HepG2 (cell line): ENCODE measurements around the gene ATP2B3. TPM values are rescaled to one million over a fixed set of nuclear protein-coding genes. Genes with fewer than 3 reads are reported as not detected.

Experiments
- ATAC-seq: fragments of 200-7000 bp; cut with Tn5 transposase; 3 replicates; pipeline ENCODE4 v1.9.1; 2020; ENCODE audit warnings: mild to moderate bottlenecking, moderate library complexity
- BruUV-seq: library from RNA; stranded (reverse); fragments of 400-500 nt; replicated peaks from 2 replicates; lab custom pipeline; 2021; lab: Mats Ljungman, UMichigan
- CTCF ChIA-PET: fragments of 300-600 bp; formaldehyde crosslinking; extraction: SDS; loops from one replicate; lab custom pipeline; 2021; ENCODE audit warnings: low total read pairs, inconsistent platforms, low intra/inter-chr PET ratio; lab: Yijun Ruan, JAX
- POLR2A ChIA-PET: fragments of 350-600 bp; sonication (Branson Sonifier 250); formaldehyde crosslinking; loops from one replicate; lab custom pipeline; 2020; ENCODE audit warnings: antibody characterized with exemption, inconsistent platforms; lab: Yijun Ruan, JAX
- DNase-seq: peaks from one replicate; pipeline ENCODE4 v3.0.0-alpha.2; 2015; ENCODE audit warnings: low spot score
- FAIRE-seq: peaks from 3 replicates; lab custom pipeline; 2011; peaks lifted over from hg19 to GRCh38; lab: Jason Lieb, UNC
- H2AFZ ChIP-seq: one replicate; pipeline ENCODE4 v1.6.1; 2011; ENCODE audit warnings: low read length, inconsistent platforms
- H3K27ac ChIP-seq: fragments of 300-600 bp; 3 replicates; pipeline ENCODE4 v1.8.0; 2011; ENCODE audit warnings: mixed run types, mild to moderate bottlenecking, mixed read lengths, low read length, inconsistent platforms; ENCODE audit not compliant: insufficient read depth; ENCODE audit errors: extremely low read length
- H3K27me3 ChIP-seq, 2 experiments: fragments of 200-600 bp in 1 of 2; 2 replicates in 1 of 2; 3 replicates in 1 of 2; pipeline versions ENCODE4 v1.6.0 to v1.8.0; 2011; ENCODE audit warnings: low read length in 2 of 2, mild to moderate bottlenecking in 2 of 2, moderate library complexity in 2 of 2, inconsistent platforms in 1 of 2; ENCODE audit not compliant: insufficient read depth in 2 of 2, control insufficient read depth in 1 of 2
- H3K36me3 ChIP-seq, 2 experiments: fragments of 200-600 bp in 1 of 2; replicated peaks in 1 of 2; 2 replicates in 1 of 2; 3 replicates in 1 of 2; pipeline versions ENCODE4 v1.5.1 to v1.8.0; 2011; ENCODE audit warnings: low read length in 2 of 2, inconsistent platforms in 1 of 2; ENCODE audit not compliant: insufficient read depth in 2 of 2, control insufficient read depth in 1 of 2
- H3K4me1 ChIP-seq: 2 replicates; pipeline ENCODE4 v1.5.1; 2012; ENCODE audit warnings: low read length, inconsistent platforms; ENCODE audit not compliant: insufficient read depth
- H3K4me2 ChIP-seq: 2 replicates; pipeline ENCODE4 v1.6.0; 2011; ENCODE audit warnings: low read depth, low read length, inconsistent platforms
- H3K4me3 ChIP-seq, 3 experiments: fragments of 200-600 bp in 1 of 3; sonication (generic), shearing (Covaris generic) in 1 of 3; replicated peaks in 1 of 3; 2 replicates each; pipeline ENCODE4 v1.5.1; 2011 to 2016; ENCODE audit warnings: low read length in 3 of 3, inconsistent platforms in 2 of 3, low read depth in 2 of 3, mild to moderate bottlenecking in 2 of 3, control low read depth in 1 of 3, mixed read lengths in 1 of 3; ENCODE audit not compliant: insufficient read depth in 1 of 3
- H3K79me2 ChIP-seq: one replicate; pipeline ENCODE4 v1.6.1; 2011; ENCODE audit warnings: low read length, inconsistent platforms; ENCODE audit not compliant: insufficient read depth
- H3K9ac ChIP-seq: 2 replicates; pipeline ENCODE4 v1.6.0; 2011; ENCODE audit warnings: mild to moderate bottlenecking, low read depth, low read length, inconsistent platforms; ENCODE audit not compliant: insufficient read depth
- H3K9me3 ChIP-seq: 2 replicates; pipeline ENCODE4 v1.5.1; 2012; ENCODE audit warnings: mild to moderate bottlenecking, low read length
- H4K20me1 ChIP-seq: 2 replicates; pipeline ENCODE4 v1.6.0; 2011; ENCODE audit warnings: inconsistent platforms, mild to moderate bottlenecking, low read length, moderate library complexity; ENCODE audit not compliant: insufficient read depth
- FOXP4 ChIP-seq: sonication (generic); formaldehyde crosslinking; IDR thresholded peaks from 2 replicates; pipeline ENCODE4 v1.4.0; 2020; ENCODE audit warnings: missing genetic modification reagents
- GTF3A ChIP-seq: sonication (generic); formaldehyde crosslinking; conservative IDR thresholded peaks from 2 replicates; pipeline ENCODE4 v1.4.0; 2020; ENCODE audit warnings: mild to moderate bottlenecking, missing genetic modification reagents
- HDAC6 ChIP-seq: fragments of 200-600 bp; sonication (generic); IDR thresholded peaks from 2 replicates; pipeline ENCODE4 v1.7.0; 2017; ENCODE audit warnings: mild to moderate bottlenecking, antibody characterized with exemption, low read length, low read depth
- HNRNPK ChIP-seq: fragments of 200-400 bp; formaldehyde crosslinking; IDR thresholded peaks from 2 replicates; pipeline ENCODE4 v1.6.1; 2018; ENCODE audit warnings: low read length, low read depth, moderate library complexity, mild to moderate bottlenecking; ENCODE audit not compliant: poor library complexity, severe bottlenecking
- PAXIP1 ChIP-seq: sonication (generic); formaldehyde crosslinking; conservative IDR thresholded peaks from 2 replicates; pipeline ENCODE4 v1.4.0; 2020; ENCODE audit warnings: mild to moderate bottlenecking, missing genetic modification reagents, moderate library complexity
- RNF219 ChIP-seq: sonication (generic); formaldehyde crosslinking; IDR thresholded peaks from 2 replicates; pipeline ENCODE4 v1.5.0; 2020; ENCODE audit warnings: mild to moderate bottlenecking, missing genetic modification reagents
- TARDBP ChIP-seq: sonication (generic); formaldehyde crosslinking; IDR thresholded peaks from 2 replicates; pipeline ENCODE4 v1.8.0; 2022; ENCODE audit warnings: mild to moderate bottlenecking, missing genetic modification reagents
- ZBTB26 ChIP-seq: IDR thresholded peaks from 2 replicates; pipeline ENCODE4 v1.6.1; 2016; ENCODE audit warnings: missing compliant biosample characterization, missing genetic modification reagents, borderline replicate concordance
- ZNF274 ChIP-seq: sonication (generic); formaldehyde crosslinking; IDR thresholded peaks from 2 replicates; pipeline ENCODE4 v1.5.1; 2020; ENCODE audit warnings: mild to moderate bottlenecking, missing genetic modification reagents
- ZNF674 ChIP-seq: sonication (generic); formaldehyde crosslinking; IDR thresholded peaks from 2 replicates; pipeline ENCODE4 v1.5.0; 2020; ENCODE audit warnings: low read depth, mild to moderate bottlenecking, missing genetic modification reagents
- ZNF737 ChIP-seq: sonication (generic); formaldehyde crosslinking; IDR thresholded peaks from 2 replicates; pipeline ENCODE4 v1.5.0; 2020; ENCODE audit warnings: missing genetic modification reagents, mild to moderate bottlenecking, borderline replicate concordance
- ZNF891 ChIP-seq: sonication (generic); formaldehyde crosslinking; IDR thresholded peaks from 2 replicates; pipeline ENCODE4 v1.5.0; 2020; ENCODE audit warnings: mild to moderate bottlenecking, missing genetic modification reagents
- WGBS: methylation state at CpG from one replicate; pipeline ENCODE4 v1.1.6; 2017; ENCODE audit warnings: low lambda C conversion rate; 5-methylcytosine and 5-hydroxymethylcytosine counted together
- in situ Hi-C: cut with HindIII; loops from 2 replicates; pipeline ENCODE4 v1.10.0; 2017; ENCODE audit warnings: low pct_unique_long_range_greater_than_20kb; ENCODE audit not compliant: extremely low pct_ligation_motif_present
- intact Hi-C: fragments of 100-400 bp; cut with micrococcal nuclease; formaldehyde crosslinking; loops from one replicate; pipeline ENCODE4 v1.10.0; 2022; ENCODE audit not compliant: unreplicated experiment
- polyA plus RNA-seq, 8 experiments: library from polyadenylated mRNA; depleted of rRNA in 3 of 8; stranded (reverse) in 7 of 8; unstranded in 1 of 8; fragments of >200 nt; fragmentation: Illumina TruSeq in 4 of 8; extraction: Trizol in 4 of 8; gene quantifications; 2 replicates each; pipeline versions ENCODE4 v1.2.1 to v1.2.3, GENCODE V29; 2011 to 2016; ENCODE audit warnings: low read depth in 4 of 8, missing spikeins in 1 of 8, mixed read lengths in 1 of 8; ENCODE audit not compliant: insufficient read depth in 1 of 8
- total RNA-seq, 5 experiments: library from RNA; depleted of rRNA; stranded (reverse); fragments of >200 nt; fragmentation: Illumina TruSeq; extraction: Trizol; gene quantifications; 2 replicates each; pipeline ENCODE4 v1.2.3, GENCODE V29; 2016; ENCODE audit warnings: low read depth in 1 of 5

Gene ATP2B3
- total and polyA plus RNA-seq, 2 of the 13 experiments (the other 11 are each of a cell fraction or from before 2014, with no cell fraction given): not detected

GRCh38 chrX:153468008-153468580 is 49.3 kb upstream of the ATP2B3 start:
- no TSS peak for BruUV-seq
- FAIRE-seq: no peak
- ChIA-PET CTCF (no interaction called here), POLR2A (no interaction called here)
- no peak overlapping the region for H3K4me3 ChIP-seq
- peaks cover 0 to 2% of the 10 kb centered on the region in 2 experiments; a peak in 3 of 5 replicates for H3K36me3 ChIP-seq
- no peaks in the 10 kb centered on the region for H4K20me1 ChIP-seq
- no peaks in the 10 kb centered on the region for H3K79me2 ChIP-seq
- 100% methylated on average over 1 of the region's 12 CpGs for WGBS
- H3K4me2 ChIP-seq: no peak overlapping the region
- no peak overlapping the region for H3K9ac ChIP-seq
- intact Hi-C loops (no loop called here), in situ Hi-C loops (no loop called here)
- no peak for ATAC-seq
- DNase-seq: no peak
- no peaks in the 10 kb centered on the region for H3K9me3 ChIP-seq
- H3K4me1 ChIP-seq: peaks cover 11% of the 10 kb centered on the region
- H2AFZ ChIP-seq: no peak overlapping the region
- H3K27ac ChIP-seq: no peak overlapping the region
- H3K27me3 ChIP-seq: no peaks in the 10 kb centered on the region; a peak in 1 of 5 replicates
- TF ChIP-seq ZNF891 (CRISPR knock-in tag): no peak
- TF ChIP-seq GTF3A (CRISPR knock-in tag): no peak
- TF ChIP-seq HDAC6: no peak
- no peak for TF ChIP-seq ZNF737 (CRISPR knock-in tag)
- no peak for TF ChIP-seq PAXIP1 (CRISPR knock-in tag)
- TF ChIP-seq ZNF274 (CRISPR knock-in tag): no peak
- no peak for TF ChIP-seq TARDBP (CRISPR knock-in tag)
- TF ChIP-seq HNRNPK: no peak
- no peak for TF ChIP-seq ZBTB26 (CRISPR knock-in tag)
- TF ChIP-seq RNF219: no peak
- no peak for TF ChIP-seq FOXP4 (CRISPR knock-in tag)
- no peak for TF ChIP-seq ZNF674 (CRISPR knock-in tag)
